ENCODE measurements around the gene ZSWIM6.

ZSWIM6 gene

GRCh38 chr5:61332358-61332749, 296 bp downstream of the ZSWIM6 start:
- no peak for FAIRE-seq
- no peak for DNase-seq (ENCODE audit: insufficient read length, low spot score)
- no peak for TF ChIP-seq CTCF (IDR thresholded peaks at IDR 0.05; ENCODE audit: insufficient read depth, missing control alignments)

- TF ChIP-seq CTCF (IDR thresholded peaks at IDR 0.05; ENCODE audit: insufficient read depth, missing control alignments): no peak
- FAIRE-seq (no peak), DNase-seq (ENCODE audit: insufficient read length, low spot score) (no peak)
Observed at GRCh38 chr5:61332851-61333320, 828 bp downstream of the ZSWIM6 start.

- FAIRE-seq (no peak), DNase-seq (ENCODE audit: insufficient read length, low spot score) (no peak)
- no peak for TF ChIP-seq CTCF (IDR thresholded peaks at IDR 0.05; ENCODE audit: insufficient read depth, missing control alignments)
Observed at GRCh38 chr5:61333321-61333953, 1.4 kb downstream of the ZSWIM6 start.

GRCh38 chr5:61333954-61334867, 2.2 kb downstream of the ZSWIM6 start:
- FAIRE-seq: no peak
- no peak for TF ChIP-seq CTCF (IDR thresholded peaks at IDR 0.05; ENCODE audit: insufficient read depth, missing control alignments)
- no peak for DNase-seq (ENCODE audit: insufficient read length, low spot score)

GRCh38 chr5:61334868-61335615, 3.0 kb downstream of the ZSWIM6 start:
- FAIRE-seq (no peak), DNase-seq (ENCODE audit: insufficient read length, low spot score) (no peak)
- TF ChIP-seq CTCF (IDR thresholded peaks at IDR 0.05; ENCODE audit: insufficient read depth, missing control alignments): no peak

GRCh38 chr5:61339764-61340163, 7.7 kb downstream of the ZSWIM6 start:
- no peak for TF ChIP-seq CTCF (IDR thresholded peaks at IDR 0.05; ENCODE audit: insufficient read depth, missing control alignments)
- DNase-seq (ENCODE audit: insufficient read length, low spot score) (no peak), FAIRE-seq (no peak)
